HG03060 (cell line): Measurements from ENCODE around the gene CALY.

Experiments
- ATAC-seq: cut with Tn5 transposase; IDR thresholded peaks from one replicate; pipeline ENCODE4 v1.9.1; 2021; ENCODE audit warnings: low read depth, moderate number of reproducible peaks; ENCODE audit not compliant: unreplicated experiment

Gene CALY

DNA sequence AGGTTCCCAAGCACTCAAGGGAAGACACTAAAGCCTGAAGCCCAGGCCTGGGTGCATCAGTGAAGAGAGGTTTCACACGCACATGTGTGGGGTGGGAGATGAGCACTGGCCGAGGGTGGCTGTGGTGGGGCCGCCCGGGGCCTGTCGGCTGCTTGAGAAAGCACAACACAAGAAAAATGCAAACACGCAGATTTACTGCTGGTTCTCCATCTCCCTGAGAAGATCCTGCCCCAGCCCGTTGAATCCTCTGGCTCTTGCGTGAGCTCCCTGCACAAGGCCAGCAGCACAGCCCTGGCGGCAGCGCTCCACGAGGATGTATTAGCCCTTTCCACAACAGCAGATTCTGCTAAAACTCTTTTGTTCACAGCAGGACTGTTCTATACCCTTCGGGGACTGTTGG, 21.8 kb downstream of the CALY start:
- ATAC-seq, result no peak

GRCh38 chr10:133313192-133313591, 23.5 kb downstream of the CALY start:
- ATAC-seq, result no peak

- ATAC-seq, result no peak
Measured at GRCh38 chr10:133312769-133313145, 23.9 kb downstream of the CALY start.

DNA sequence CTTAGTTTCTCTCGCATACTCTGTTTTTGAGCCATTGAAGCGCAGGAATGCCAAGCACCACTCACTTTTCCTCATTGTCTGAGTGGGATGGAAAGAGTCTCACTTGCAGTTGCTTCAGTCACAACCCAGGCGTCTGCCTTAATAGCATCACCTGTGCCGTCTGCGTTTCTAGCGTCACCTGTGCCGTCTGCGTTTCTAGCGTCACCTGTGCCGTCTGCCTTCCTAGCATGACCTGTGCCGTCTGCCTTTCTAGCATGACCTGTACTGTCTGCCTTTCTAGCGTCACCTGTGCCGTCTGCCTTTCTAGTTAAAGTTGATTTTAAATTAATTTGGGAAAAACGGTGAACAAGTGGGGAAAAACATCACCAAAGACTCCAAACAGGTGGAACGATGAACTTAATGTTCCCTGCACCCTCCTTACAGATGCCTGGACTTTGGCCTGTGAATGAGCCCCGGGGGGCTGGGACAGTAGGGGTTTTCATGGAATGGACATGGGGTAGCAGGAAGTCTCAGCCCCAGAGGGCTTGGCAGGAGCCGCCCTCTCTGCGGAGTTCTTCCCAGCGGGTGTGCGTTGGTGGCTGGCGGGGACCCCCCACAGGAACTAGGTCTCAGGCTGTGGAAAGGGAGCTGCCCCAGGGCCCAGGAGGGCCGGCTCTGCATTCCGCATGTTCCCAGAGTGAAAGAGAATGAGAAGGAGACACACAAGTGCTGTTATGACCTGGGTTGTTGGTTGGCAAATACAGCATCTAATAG, 24.5 kb downstream of the CALY start:
- no peak for ATAC-seq

GRCh38 chr10:133311570-133311969, 25.1 kb downstream of the CALY start:
- ATAC-seq, result no peak

GRCh38 chr10:133310789-133311188, 25.9 kb downstream of the CALY start:
- ATAC-seq, result no peak

- no peak for ATAC-seq
Measured at GRCh38 chr10:133310399-133310755, 26.3 kb downstream of the CALY start.

DNA sequence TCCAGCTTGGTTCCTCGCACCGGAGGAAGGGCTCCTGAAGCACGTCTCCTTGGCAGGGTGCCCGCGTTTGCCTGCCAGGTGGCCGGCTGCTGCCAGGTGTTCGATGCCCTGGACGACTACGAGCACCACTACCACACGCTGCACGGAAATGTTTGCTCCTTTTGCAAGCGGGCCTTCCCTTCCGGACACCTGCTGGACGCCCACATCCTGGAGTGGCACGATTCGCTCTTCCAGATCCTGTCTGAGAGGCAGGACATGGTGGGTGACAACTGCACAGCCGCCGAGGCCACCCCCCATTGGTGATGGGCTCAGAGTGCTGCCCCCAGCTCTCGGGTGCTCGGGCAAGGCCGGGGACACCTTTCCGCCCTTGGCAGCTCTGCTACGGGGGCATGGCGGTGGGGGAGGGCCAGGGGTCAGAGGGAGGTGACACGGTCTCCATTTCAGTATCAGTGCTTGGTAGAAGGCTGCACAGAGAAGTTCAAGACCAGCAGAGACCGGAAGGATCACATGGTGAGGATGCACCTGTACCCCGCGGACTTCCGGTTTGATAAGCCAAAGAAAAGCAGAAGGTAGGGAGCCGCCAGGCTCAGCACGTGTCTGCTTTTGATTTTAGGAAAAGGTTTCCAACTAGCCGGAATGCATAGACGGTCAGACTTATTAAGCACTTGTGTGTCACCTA, 26.8 kb downstream of the CALY start:
- ATAC-seq, result no peak

- peak; percentile 43 for ATAC-seq
Measured at GRCh38 chr10:133309100-133309719, 27.5 kb downstream of the CALY start.

GRCh38 chr10:133308421-133309099, 28.1 kb downstream of the CALY start, which contains the start of the genes TUBGCP2 and ZNF511:
Gene TUBGCP2 (minus strand): TSS chr10:133308872. CDS start chr10:133302941, 5,931 bp downstream.
Gene ZNF511 (plus strand): TSS chr10:133308914. CDS start chr10:133308944, 30 bp downstream.
- ATAC-seq, result peak; percentile 26

GRCh38 chr10:133307776-133308420, 28.8 kb downstream of the CALY start:
- peak; percentile 31 for ATAC-seq

DNA sequence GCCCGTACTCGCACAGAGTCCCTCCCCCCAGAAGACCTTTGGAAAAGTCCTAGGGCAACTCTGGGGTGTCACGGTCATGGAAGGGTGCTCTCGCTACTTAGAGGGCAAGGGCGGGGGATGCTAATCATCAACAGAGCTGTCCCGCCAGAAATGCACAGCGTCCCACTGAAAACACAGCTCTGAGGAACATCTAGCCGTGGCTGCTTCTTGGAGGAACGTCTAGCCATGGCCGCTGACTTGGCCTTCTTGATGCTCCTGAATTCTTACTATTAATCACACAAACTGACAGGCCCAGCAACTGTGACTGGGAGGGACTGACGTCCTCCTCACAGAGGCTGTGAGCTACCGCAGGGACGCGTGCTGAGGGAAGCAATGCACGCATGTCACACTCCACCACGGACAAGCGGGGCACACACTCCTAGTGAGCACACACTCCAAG, 29.7 kb downstream of the CALY start:
- ATAC-seq, result no peak

DNA sequence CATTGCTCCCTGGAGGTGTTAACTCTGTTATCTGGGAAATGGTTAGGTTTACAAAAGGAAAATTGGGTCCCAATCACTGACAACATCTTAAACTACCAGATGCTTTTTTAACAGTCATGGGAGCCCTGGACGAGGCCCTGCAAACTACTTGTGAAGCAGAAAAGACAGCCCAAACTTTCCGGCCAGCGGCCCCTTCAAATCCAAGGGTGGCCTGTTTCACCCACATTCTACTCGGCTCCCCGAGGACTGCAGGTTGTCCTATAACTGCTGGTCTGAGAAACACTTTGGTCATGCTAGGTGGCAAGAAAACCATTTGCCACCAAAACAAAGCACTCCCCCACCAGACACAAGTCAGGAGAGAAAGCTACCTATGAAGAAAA, 30.6 kb downstream of the CALY start:
- no peak for ATAC-seq

GRCh38 chr10:133303206-133303605, 33.5 kb downstream of the CALY start:
- no peak for ATAC-seq

- no peak for ATAC-seq
Measured at GRCh38 chr10:133302230-133302629, 34.5 kb downstream of the CALY start.

DNA sequence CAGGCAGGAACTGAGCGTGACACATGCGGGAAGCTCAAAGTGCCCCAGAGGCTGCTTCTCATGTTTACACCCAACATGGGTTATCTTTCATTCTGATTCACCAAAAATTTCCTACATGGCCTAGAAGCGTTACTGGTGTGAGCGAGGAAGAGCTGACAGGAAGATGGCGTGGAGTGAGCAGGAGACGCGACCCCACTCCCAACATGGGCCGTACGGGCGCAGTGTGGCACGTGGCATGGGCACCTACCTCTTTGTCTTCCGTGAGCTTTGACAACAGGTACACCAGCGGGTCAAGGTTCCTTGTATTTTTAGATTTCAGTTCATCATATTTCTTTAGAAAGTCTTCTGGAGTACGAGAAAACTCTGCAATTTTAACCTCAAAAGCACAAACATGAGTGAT, 37.0 kb downstream of the CALY start:
- ATAC-seq, result no peak

- ATAC-seq, result no peak
Measured at GRCh38 chr10:133299224-133299623, 37.5 kb downstream of the CALY start.

DNA sequence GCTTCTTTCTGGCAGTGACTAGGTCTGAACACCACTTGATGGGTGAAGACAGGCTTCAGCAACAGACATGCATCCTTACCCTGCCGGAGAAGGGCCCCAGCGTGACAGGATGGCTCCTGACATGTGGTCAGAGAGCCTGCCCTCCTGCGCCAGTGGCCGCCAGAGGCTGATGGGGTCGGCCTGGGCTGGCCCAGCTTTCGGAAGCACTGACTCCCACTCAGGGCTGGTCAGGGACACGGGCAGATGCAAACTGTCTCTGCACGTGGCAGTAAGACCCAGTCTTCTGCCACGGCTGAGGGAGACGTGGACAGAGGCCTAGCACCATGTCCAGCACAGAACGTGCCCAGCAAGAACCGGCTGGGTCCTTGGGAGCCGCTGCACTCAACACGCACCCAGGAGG, 38.2 kb downstream of the CALY start:
- ATAC-seq, result no peak

DNA sequence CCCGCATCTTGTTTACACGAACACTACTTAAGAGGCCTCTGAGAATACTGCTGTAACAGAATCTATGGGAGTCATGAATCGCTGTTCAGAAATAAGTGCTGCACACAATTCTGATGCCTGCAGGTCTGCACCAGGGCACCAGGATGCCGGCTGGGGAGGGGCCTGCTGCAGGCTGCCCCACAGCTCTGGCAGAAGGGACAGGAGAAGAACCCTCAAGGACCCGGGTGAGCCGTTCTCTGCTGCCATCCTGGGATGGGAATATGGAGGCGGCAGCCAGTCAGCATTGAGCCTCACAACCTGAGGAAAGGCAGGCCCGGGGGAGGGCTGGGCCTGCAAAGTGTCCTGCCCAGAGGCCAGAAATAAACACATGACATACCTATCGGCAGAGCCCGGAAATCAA, 39.2 kb downstream of the CALY start:
- ATAC-seq, result no peak

DNA sequence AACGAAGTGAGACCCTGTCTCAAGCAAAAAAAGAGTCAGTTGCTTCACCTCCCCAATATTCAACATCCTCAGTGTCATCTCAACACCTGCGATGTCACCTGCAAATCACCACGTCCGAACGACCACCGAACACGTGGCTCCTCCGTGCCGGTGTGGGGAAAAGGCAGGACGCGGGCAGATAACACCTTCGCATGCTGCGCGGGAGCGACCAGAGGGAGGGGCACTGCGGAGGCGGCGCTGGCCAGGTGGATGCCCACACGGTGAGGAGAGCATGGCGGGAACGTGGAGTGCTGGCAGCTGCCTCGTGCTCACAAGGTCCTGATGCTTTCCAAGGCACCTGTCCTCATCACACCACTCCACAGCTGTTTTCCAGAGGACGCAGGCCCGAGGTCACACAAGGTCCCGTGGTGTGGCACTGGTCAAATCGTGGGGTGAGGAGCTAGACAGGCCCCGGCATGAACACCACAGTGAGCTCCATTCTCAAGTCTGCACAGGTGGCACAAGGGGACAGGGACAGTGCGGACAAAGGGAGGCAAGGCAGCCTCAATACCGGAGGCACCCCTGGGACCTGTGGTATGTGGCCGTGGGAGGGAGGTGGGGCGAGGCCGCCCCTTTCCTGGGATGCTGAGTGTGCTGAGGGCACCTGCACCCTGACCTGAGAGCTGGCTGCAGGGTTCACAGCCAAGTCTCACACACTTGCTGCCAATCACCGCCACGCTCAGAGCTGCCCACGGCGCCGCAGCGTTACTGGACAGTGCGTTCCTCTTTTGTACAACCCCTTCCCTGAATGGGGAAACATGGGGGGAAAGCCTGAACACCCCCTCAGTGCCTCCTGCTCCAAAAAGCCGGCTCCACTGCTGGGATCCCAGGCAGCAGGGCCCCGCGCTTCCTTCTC, 41.0 kb downstream of the CALY start:
- no peak for ATAC-seq
